HG03565 (cell line): ENCODE measurements around the gene KCNMB4.

ENCODE experiments used
- ATAC-seq: cut with Tn5 transposase; IDR thresholded peaks from one replicate; pipeline ENCODE4 v1.9.1; 2021; ENCODE audit warnings: mild to moderate bottlenecking, moderate library complexity; ENCODE audit not compliant: unreplicated experiment

KCNMB4 gene

DNA sequence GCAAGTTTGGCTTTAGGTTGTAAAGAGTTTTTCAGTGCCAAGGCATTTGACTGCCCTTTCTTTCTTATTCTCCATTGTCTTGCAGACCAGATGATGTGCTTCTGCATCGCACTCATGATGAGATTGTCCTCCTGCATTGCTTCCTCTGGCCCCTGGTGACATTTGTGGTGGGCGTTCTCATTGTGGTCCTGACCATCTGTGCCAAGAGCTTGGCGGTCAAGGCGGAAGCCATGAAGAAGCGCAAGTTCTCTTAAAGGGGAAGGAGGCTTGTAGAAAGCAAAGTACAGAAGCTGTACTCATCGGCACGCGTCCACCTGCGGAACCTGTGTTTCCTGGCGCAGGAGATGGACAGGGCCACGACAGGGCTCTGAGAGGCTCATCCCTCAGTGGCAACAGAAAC is 64.3 kb downstream of the KCNMB4 start:
- no peak for ATAC-seq

GRCh38 chr12:70436836-70437235 is 70.7 kb downstream of the KCNMB4 start:
- ATAC-seq = no peak

DNA sequence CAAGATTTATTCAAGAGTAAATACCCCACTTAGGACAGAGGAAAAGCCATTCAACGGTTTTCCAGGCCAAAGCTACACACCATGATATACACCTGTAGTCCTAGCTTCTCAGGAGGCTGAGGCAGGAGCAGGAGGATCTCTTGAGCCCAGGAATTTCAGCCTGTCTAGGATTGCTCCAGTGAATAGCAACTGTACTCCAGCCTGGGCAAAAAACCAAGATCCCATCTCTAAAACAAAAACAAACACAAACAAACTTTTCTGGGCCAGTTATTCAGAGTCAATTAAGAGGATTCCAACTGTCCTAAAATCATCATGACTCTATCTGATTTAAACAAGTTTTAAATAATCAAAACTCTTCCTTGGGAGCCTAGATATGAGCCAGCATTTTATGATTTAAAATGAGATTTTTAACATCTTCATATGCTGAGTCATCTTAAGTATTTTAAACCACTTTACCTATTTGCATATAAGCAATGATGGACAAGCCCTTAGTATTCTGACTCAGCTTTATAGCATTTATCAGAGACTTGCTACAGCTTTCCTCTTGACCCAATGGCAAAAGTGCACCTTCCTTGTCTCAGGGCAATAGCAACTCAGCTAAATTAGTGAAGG is 77.1 kb downstream of the KCNMB4 start:
- no peak for ATAC-seq

- no peak for ATAC-seq
Observed at GRCh38 chr12:70444903-70445302, 78.8 kb downstream of the KCNMB4 start.

DNA sequence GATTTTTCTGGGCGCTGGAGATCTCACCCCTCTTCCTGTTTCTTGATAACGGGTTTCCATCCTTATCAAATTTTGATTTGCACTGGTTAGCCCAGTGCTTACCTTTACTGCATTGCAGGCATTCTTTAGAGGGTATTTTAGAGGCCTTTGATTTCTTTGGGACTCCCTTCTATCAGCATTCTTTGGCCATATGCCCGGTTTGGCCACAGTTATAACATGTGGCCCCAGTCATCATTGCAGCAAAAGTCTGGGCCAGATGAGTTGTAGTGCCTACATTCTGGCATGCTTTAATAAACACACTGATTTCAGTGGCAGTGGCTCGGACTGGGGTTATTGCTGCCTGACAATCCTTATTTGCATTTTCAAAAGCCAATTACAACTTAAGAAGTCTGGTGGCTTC is 82.3 kb downstream of the KCNMB4 start:
- no peak for ATAC-seq

DNA sequence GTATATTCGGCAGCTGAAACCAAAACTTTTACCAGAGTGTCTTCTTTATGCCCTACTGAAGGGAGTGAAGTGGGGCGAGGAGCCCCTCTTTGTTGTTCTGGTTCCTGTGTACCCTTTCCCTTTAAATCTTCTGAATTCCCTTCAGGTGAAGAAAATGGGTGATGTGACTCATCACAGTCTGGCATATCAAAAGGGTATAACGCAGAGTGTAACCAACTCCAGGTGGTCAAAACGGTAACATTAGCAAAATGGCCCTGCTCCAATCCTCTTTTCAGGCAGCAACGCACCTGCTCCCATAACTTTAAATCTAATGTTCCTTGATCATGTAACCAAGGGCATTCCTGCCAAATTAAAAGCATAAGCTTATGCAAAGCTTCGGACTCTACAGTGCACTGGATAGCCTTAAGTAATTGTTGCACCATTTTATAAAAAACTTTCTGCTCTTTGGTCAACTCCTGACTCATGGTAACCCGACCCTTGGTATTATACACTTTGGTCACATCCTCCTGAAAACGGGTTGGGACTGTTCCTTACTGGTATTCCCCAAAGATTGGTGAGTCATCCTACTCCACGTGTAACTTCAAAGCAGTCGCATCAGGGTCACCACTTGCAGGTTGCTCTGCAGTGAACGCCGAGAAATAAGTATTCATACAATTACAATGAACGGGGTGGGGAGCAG is 83.1 kb downstream of the KCNMB4 start:
- no peak for ATAC-seq

- ATAC-seq = no peak
Observed at GRCh38 chr12:70449753-70450341, 83.8 kb downstream of the KCNMB4 start.

DNA sequence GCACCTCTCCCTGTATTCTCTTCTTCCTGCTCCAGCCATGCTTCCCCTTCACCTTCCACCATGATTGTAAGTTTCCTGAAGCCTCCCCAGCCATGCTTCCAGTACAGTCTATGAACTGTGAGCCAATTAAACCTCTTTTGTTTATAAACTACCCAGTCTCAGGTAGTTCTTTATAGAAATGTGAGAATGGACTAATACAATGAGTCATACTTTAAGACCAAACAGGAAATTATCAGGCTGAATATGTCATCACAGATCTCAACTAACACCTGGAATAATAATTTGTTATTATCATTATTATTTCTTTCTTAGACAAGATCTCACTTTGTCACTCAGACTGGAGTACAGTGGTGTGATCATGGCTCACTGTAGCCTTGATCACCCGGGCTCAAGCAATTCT is 85.4 kb downstream of the KCNMB4 start:
- ATAC-seq = no peak

DNA sequence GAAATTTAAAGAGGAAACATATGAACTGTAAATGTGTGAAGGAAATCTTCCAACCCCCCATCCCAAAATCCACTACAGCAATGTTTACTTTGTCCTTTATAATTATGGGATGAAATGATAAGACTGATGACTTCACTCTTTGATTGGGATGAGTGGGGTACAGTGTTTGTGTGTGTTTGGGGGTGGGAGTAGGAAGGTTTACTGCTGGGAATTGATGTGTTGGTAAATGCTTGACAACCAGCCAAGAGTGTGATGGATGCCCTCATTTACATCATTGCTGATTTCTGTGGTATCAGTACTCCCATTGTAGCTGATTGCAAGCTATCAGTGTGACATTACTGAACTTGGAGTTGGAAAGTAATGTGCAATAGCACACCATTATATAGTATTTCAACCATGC is 90.9 kb downstream of the KCNMB4 start:
- ATAC-seq = no peak

DNA sequence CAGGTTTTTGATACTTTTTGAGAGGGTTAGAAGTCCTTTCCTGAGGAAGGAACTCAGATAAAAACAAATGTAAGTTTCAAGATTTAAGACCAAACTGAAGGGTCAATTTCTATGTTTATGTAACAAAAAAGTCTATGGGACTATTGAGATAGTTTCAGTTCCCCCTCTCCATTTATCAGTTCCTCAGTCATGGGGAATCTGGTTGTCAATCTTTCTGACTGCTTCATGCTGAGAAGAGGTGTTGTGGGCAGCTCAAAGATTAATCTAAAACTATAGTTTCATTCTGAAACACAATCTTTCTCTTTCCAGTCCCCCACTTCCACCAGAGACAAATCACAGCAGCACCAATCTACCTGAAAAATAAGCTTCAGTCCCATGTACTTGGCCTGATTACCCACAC is 93.7 kb downstream of the KCNMB4 start:
- ATAC-seq = peak; percentile 91

DNA sequence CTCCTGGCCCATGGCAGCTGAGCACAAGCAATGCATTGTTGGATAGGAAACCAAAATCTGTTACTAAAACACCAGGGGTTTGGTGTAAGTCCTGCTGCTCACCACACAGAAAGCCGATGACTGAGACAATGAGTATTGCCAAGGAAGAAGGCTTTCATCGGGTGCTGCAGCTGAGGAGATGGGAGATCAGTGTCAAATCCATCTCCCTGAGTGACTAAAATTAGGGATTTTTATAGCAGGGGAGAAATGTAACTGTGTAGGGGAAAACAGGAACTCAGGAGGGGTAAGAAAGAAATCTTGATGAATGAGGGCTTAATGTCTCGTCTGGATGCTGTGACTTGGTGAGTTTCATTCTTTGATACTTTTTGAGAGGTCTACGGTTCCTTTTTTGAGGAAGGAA is 97.9 kb downstream of the KCNMB4 start:
- no peak for ATAC-seq

DNA sequence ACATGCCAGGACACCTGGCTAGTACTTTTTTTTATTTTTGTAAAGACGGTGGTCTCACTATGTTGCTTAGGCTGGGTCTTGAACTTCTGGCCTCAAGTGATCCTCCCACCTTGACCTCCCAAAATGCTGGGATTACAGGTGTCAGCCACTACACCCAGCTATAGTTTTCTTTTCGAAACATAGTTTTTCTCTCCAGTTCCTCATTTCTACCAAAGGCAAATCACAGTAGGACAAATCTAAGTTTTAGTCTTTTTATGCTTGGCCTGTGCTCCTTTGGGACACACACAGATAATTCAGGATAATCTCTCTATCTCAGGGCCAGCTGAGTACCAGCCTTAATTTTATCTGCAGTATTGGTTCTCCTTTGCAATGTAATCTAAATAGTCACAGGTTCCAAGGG is 100.7 kb downstream of the KCNMB4 start:
- no peak for ATAC-seq

DNA sequence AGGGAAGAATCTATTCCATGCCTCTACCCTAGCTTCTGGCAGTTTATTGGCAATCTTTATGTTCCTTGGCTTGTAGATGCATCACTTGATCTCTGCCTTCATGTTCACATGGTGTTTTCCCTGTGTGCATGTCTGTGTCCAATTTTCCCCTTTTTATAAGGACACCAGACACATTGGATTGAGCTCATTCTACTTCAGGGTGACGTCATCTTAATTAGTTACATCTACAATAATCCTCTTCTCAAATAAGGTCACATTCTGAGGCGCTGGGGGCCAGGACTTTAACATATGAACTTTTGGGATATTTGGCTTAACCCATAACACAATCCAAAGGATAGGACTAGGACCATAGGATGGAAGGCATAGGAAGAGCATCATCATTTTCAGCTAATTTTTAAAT is 101.4 kb downstream of the KCNMB4 start:
- no peak for ATAC-seq

DNA sequence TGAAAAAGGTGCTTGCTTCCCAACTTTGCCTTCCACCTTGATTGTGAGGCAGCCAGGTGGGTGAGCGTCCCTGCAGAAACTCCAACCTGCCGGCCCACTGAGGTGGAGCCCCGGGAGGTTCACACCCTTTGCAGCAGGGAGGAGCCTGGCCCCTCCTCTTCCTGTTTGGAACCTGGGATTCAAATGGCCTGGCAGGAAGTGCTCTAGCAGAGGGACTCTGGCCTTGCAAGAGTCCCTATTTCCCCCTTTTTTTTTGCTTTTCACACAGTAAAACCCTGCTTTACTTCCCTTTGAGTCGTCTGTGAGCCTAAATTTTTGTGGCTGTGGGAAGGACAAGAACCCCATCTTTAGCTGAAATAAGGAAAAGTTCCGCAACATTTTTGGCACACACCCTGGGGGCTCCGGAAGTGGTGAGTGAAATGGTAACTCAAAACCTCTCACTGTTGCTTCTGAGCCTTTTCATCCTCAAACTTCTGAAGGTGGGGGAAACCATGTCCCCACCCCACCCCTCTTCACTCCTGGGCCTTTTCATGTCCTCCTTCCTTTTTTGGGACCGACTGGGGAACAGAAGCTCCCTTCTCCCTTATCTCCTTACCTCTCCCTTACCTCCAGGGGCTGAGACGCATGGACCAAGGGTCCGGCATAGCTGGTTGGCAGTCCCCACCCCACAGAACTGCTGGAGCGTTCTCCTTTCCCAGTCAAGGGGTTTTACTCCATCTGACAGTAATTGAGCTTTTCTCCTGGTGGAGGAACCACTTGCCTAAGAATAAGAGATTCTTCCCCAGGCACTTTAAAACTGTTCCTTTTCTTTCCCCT is 102.0 kb downstream of the KCNMB4 start:
- no peak for ATAC-seq

DNA sequence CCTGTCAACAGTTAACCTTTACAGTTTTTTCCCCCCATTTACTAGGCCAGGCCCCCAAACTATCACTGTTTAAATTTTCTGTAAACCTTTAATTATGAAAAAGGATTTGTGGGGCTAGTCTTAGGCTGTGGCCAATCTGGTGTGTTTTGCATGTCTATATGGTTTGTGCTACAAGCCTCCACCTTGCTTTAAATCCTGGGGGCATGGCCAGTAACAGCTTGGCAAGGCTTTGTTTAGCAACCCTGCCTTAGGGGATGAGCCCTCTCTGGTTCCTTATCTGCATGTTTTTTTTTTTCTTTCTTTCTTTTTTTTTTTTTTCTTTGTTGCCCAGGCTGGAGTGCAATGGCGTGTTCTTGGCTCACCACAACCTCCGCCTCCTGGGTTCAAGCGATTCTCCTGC is 102.7 kb downstream of the KCNMB4 start:
- no peak for ATAC-seq

DNA sequence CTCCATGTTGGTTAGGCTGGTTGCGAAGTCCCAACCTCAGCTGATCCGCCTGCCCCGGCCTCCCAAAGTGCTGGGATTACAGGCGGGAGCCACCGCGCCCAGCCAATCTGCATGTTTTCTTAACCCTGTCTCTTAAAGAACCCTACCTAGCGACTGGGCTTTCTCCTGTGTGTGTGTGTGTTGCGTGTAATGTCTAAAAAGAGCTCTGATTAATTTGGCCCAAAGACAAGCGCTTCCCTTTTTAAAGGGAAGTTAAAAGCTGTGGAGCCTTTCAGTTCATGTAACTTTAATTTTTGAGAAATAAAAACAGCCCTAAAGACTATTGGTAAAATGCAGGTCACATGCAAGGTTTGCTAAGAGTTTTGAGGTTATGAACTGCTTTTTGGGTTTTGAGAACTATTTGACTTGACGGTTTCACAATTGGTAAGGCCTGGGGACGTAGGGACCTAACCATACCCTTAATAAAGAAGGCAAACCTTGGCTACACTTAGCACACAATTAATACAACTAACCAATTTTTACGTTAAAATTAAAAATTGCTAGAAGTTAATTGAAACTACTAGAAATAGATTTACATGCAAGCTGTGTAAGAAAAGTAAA is 103.2 kb downstream of the KCNMB4 start:
- ATAC-seq = no peak

DNA sequence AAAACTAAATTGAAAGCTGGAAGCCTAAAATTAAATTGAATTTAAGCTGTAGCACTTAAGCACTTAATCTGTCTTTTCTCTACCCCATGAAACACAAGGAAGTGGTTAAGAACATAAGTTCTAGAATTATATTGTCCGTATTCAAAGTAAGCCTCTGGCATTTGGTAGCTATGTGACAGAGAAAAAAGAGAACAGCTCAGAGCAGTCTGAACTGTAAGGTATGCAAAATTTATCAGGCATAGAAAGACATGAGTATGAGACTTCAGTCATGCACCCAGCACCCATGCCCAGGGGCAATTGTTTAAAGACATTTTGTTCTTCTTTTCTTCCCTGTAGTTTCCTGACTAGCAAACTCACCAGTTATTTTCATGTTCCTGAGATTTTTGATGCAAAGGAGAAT is 116.7 kb downstream of the KCNMB4 start:
- ATAC-seq = no peak
